ENCODE measurements around the gene NDEL1.

DNA sequence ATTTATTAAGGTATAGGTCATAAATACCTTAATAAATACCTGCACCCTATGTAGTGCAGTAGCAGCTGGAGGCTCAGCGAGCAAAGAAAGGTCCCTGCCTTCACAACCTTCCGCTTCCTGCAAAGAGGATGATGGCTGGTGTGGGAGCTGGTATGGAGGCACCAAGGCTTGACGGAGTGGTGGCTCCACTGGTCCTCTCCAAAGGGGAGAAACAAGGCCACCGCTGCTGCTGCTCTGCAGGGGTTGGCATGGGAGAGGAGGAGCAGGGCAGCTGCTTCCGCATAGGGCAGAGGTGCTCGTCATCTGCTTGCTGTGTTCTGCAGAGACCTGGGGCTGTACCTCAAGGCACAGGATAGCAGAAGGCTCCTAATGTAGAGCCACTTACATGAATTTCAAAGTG, 52.8 kb downstream of the NDEL1 start:
- TF ChIP-seq EZH2 (IDR thresholded peaks at IDR 0.05) (no peak), YY1 (IDR thresholded peaks at IDR 0.05; ENCODE audit: extremely low read depth, insufficient replicate concordance, low read depth, low read length) (no peak), EGR1 (IDR thresholded peaks at IDR 0.05; ENCODE audit: low read depth) (no peak), POLR2A (IDR thresholded peaks at IDR 0.05; ENCODE audit: borderline replicate concordance, extremely low read depth, insufficient read depth, insufficient read length) (no peak), SP1 (IDR thresholded peaks at IDR 0.05; ENCODE audit: low read depth) (no peak), JUND (IDR thresholded peaks at IDR 0.05) (no peak), SRF (IDR thresholded peaks at IDR 0.05; ENCODE audit: low read depth) (no peak), ELF1 (IDR thresholded peaks at IDR 0.05; ENCODE audit: borderline replicate concordance, low read depth) (no peak)
- TF ChIP-seq, protein P1, sequence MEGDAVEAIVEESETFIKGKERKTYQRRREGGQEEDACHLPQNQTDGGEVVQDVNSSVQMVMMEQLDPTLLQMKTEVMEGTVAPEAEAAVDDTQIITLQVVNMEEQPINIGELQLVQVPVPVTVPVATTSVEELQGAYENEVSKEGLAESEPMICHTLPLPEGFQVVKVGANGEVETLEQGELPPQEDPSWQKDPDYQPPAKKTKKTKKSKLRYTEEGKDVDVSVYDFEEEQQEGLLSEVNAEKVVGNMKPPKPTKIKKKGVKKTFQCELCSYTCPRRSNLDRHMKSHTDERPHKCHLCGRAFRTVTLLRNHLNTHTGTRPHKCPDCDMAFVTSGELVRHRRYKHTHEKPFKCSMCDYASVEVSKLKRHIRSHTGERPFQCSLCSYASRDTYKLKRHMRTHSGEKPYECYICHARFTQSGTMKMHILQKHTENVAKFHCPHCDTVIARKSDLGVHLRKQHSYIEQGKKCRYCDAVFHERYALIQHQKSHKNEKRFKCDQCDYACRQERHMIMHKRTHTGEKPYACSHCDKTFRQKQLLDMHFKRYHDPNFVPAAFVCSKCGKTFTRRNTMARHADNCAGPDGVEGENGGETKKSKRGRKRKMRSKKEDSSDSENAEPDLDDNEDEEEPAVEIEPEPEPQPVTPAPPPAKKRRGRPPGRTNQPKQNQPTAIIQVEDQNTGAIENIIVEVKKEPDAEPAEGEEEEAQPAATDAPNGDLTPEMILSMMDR (IDR thresholded peaks at IDR 0.05 in 2 of 3, conservative IDR thresholded peaks at IDR 0.05 in 1 of 3; ENCODE audit: borderline replicate concordance in 1 of 3, insufficient read depth in 1 of 3, low read depth in 2 of 3, low read length in 2 of 3), result no peak
- TF ChIP-seq, protein P2, sequence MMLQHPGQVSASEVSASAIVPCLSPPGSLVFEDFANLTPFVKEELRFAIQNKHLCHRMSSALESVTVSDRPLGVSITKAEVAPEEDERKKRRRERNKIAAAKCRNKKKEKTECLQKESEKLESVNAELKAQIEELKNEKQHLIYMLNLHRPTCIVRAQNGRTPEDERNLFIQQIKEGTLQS (IDR thresholded peaks at IDR 0.05), result no peak
- TF ChIP-seq, protein P3, sequence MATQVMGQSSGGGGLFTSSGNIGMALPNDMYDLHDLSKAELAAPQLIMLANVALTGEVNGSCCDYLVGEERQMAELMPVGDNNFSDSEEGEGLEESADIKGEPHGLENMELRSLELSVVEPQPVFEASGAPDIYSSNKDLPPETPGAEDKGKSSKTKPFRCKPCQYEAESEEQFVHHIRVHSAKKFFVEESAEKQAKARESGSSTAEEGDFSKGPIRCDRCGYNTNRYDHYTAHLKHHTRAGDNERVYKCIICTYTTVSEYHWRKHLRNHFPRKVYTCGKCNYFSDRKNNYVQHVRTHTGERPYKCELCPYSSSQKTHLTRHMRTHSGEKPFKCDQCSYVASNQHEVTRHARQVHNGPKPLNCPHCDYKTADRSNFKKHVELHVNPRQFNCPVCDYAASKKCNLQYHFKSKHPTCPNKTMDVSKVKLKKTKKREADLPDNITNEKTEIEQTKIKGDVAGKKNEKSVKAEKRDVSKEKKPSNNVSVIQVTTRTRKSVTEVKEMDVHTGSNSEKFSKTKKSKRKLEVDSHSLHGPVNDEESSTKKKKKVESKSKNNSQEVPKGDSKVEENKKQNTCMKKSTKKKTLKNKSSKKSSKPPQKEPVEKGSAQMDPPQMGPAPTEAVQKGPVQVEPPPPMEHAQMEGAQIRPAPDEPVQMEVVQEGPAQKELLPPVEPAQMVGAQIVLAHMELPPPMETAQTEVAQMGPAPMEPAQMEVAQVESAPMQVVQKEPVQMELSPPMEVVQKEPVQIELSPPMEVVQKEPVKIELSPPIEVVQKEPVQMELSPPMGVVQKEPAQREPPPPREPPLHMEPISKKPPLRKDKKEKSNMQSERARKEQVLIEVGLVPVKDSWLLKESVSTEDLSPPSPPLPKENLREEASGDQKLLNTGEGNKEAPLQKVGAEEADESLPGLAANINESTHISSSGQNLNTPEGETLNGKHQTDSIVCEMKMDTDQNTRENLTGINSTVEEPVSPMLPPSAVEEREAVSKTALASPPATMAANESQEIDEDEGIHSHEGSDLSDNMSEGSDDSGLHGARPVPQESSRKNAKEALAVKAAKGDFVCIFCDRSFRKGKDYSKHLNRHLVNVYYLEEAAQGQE (IDR thresholded peaks at IDR 0.05; ENCODE audit: low read depth), result no peak

Data from HCT116 (cell line).